GM18505 (cell line): ENCODE results near the gene PLCXD3.
"Not testable (repeated sequence)": the region's sequence is repeated elsewhere in the genome, so short reads cannot be mapped to it uniquely, and the experiment has no call there.

Source experiments
- ATAC-seq: cut with Tn5 transposase; IDR thresholded peaks from one replicate; pipeline ENCODE4 v1.9.1; 2021; ENCODE audit not compliant: unreplicated experiment
- POLR2A ChIP-seq: IDR thresholded peaks from 4 replicates; pipeline ENCODE4 v1.6.1; 2011; ENCODE audit warnings: borderline replicate concordance; ENCODE audit not compliant: insufficient read depth, insufficient read length; ENCODE audit errors: extremely low read depth

Gene PLCXD3

DNA sequence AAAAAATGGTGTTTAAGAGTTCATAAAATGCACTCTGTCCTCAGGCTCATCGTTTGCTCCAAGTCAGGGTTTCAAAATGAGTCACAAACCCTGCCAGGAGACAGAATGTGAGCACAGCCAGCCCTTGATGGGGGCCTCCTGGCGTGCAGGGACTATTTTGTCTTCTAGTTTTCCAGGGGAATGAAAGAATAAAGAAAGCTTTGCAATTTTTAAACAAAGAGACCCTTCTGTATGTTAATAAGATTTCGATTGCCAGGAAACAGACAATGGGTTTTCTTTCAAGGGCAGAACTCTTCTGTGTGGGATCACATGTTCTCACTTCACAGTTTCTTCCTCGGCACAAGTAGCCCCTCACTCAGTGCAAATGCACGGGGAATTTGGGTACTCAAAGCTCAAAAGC lies 175.6 kb downstream of the PLCXD3 start:
- no peak for TF ChIP-seq POLR2A
- peak; percentile 96 for ATAC-seq

DNA sequence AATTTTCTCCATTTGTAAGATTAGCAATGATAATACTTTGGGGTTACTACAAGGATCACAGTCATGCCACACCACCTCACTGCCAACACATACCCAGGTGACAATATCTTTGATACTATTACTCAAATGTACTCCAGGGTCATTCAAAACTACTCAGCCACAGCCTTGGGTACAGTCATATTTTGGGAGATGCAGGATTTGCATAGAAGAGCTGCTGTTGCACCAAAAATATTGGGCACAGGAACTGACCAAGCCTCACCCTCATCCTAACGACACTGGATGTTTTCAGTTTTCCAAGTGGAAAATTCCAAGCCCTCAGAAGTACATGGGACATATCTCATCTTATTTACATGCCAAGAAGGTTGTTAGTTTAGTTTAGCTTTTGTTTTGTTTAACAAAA lies 176.2 kb downstream of the PLCXD3 start:
- ATAC-seq, result no peak
- TF ChIP-seq POLR2A, result no peak

DNA sequence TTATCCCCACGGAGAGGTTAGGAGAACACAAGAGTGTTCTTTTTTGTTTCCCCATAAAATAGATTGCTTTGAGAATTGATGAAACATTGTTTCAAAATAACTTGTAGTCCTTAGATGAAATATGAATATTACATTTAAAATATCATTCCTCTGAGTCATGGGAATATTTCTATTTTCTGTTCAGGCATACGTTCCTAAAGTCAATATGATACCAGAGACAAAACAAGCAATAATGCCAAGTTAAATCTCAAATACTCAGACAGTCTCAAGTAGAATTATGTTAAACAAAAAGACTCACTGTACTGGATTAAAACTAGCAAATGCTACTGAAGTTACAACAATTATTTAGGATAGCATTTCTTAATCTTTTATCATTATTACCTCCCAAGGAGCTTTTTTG lies 185.3 kb downstream of the PLCXD3 start:
- TF ChIP-seq POLR2A, result no peak
- no peak for ATAC-seq

DNA sequence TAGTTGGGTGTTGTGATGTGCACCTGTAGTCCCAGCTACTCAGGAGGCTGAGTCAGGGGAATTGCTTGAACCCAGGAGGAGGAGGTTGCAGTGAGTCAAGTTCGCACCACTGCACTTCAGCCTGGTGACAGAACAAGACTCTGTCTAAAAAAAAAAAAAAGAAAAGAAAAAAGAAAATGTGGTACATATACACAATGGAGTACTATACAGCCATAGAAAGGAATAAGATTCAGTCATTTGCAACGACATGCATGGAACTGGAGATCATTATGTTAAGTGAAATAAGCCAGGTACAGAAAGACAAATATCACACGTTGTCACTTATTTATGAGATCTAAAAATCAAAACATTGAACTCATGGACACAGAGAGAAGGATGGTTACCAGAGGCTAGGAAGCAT lies 187.6 kb downstream of the PLCXD3 start:
- ATAC-seq, result not testable (repeated sequence)

DNA sequence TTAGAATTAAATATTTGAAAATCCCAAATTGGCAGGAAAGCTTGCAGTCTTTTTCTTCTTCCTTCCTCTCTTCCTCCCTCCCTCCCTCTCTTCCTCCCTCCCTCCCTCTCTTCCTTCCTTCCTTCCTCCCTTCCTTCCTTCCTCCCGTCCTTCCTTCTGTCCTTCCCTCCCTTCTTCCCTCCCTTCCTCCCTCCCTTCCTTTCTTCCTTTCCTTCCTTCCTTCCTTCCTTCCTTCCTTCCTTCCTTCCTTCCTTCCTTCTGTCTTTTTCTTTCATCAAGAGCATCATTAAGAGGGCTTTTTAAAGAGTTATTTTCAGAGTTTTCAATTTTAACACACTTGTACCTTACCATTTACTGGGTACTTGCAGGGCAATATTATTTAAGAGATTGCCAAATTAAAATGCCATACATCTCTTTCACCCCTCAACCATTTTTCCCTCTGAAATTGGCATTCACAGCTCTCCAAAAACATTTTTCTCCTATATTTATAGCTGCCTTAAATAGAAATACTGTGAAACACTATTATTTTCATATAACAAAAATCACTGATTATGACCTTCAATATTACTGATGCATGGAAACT lies 197.8 kb downstream of the PLCXD3 start:
- no peak for TF ChIP-seq POLR2A
- no peak for ATAC-seq

DNA sequence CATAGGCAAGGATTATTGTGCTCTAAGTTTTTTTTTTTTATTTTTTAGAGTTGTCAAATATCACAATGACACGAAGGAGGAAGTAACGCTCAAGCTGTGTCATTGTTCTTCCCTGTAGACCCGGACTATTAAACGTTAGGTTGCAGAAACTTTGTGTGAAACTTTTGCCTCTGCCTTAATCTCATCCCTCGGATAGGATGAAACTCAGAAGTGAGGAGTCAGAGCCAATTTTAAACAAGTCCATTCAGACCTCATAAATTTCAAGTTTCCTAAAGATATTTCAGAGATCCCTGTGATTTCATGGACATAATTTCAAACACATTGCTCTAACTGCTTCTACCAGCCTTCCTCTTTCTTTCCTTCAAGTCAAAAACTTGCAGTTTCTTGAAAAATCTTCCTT lies 198.3 kb downstream of the PLCXD3 start:
- ATAC-seq, result no peak
- TF ChIP-seq POLR2A, result no peak

DNA sequence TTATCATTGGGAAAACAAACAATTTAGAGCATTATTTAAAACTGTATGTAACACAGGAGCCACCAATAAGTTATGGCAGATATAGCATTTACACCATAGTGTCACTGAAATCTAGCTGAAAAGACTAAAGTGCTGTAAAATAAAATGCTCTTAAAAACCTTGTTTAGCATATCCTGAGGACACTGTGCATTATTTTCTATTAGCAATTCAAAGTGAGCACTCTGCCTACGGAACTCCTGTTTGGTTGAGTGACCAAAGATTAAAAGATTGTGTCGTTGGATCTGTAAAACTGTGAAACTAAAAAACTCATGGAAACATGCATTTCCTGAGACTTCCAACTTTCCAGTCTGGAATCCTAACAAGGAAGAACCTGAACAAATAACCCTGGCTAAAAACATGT lies 201.1 kb downstream of the PLCXD3 start:
- no peak for ATAC-seq
- TF ChIP-seq POLR2A, result no peak

DNA sequence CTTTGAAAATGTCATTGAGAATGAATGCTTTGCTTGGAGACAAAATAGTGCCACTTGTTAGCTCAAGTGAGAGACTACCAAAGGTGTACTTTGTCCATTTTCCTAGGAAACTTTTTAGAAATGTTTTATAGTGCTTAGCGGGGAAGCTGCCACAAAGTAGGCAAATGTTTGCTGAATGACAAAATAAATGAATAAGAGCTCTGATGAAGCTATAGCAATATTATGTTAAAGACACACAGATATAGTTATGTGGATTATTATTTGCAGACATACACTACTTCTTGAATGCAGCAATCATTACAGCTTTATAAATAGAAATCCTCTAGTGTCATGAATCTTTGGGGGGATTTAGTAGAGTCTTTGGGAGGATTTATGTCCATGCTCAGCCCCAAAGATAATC lies 204.4 kb downstream of the PLCXD3 start:
- no peak for ATAC-seq

DNA sequence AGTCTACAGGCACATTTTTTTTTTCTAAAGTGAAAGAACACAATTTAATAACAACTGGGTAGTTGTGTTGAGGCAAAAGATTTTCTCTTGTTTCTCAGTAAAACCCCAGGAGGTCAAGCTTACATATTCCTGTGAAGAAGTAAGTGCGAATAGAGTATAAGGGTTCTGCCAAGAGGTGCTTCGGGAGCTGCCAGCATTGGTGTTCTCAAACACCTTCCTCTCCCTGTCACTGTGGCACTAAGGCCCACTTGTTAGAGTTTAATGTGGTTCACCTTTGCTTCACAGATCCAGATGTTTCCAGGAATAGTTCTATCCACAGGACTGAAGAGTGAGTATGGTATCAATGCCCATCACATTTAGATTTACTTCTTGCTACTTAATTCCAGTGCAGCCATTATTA lies 205.3 kb downstream of the PLCXD3 start:
- TF ChIP-seq POLR2A, result no peak
- no peak for ATAC-seq

More for the DNA sequence above, 204.4 kb downstream of the PLCXD3 start:
- no peak for TF ChIP-seq POLR2A

DNA sequence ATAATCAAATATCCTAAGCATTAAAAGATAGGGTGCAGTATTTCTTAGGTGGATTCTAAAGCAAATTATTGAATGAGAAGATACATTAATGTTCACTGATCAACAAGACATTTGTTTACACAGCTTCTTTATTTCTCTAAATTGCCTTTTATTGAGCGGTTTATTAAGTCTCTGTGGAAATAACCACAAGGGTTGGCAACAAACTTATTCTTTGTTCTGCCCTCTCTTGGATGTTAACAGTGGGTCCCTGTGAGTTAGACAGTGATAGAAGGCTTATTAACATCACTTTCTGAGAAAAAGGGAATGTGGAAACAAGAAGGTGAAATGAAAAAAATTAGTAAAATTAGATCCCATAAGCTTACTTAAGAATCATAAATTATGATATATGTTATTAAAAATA lies 214.3 kb downstream of the PLCXD3 start:
- TF ChIP-seq POLR2A, result no peak
- no peak for ATAC-seq

DNA sequence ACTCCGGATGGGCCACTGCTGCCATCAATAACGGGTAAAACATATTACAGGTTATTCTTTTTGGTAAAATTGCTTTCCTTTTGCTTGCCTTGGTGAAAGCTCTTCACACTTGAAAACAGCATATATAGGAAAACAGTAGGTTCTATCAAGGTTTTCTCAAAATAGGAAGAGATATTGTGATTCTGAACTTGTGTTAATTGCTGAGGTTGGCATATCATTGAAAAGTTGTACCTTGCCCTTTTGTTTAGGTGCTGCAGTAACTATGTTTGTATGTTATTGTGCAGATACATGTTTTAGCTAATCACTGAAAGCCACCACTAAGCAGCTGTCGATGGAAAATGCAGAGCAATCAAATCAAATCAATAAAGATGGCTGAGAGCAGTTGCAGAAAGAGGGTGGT lies 219.1 kb downstream of the PLCXD3 start:
- ATAC-seq, result no peak
- TF ChIP-seq POLR2A, result no peak

DNA sequence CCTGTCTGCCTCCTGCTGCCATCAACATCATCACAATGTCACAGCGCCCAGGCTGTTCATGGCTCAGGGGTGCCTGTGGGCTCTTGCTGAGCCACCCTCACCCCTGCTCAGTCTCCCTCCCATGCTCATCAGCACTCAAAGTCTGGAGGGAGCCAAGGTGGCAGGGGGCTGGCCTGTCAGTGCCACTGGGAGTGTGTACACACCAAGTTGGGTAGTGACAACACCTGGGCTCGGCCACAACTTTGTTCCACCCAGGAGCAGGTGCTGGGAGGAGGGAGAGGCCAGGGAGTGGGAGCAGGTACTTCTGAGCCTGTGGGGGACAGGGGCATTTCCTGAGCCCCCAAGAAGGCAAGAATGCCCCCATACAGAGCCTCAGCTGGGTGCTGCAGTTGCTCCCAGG lies 219.6 kb downstream of the PLCXD3 start:
- ATAC-seq, result no peak

DNA sequence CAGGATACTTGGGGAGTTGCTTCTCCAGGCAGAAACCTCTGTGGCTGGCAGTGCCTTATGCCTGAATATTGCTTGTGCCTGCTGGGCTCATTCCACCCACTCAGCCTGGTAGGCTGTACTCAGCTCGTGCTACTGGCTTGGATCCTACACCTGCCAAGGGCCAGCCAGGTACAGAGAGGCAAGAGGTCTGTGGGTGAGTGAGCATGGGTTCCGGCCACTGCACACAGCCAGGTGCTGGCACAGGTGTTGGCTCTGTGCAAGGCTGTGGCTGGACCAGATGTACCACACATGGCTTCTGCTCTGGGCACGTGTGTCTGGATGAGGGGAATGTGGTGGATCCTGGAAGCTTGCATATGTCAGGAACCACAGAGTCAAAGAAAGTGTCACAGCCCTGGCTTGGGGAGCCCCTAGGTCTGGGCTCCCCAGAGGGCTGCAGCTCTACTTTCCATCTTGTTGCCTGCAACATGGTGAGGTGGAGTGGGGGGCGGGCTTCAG lies 220.4 kb downstream of the PLCXD3 start:
- no peak for ATAC-seq
- no peak for TF ChIP-seq POLR2A

More for the DNA sequence above, 219.6 kb downstream of the PLCXD3 start:
- TF ChIP-seq POLR2A, result no peak

DNA sequence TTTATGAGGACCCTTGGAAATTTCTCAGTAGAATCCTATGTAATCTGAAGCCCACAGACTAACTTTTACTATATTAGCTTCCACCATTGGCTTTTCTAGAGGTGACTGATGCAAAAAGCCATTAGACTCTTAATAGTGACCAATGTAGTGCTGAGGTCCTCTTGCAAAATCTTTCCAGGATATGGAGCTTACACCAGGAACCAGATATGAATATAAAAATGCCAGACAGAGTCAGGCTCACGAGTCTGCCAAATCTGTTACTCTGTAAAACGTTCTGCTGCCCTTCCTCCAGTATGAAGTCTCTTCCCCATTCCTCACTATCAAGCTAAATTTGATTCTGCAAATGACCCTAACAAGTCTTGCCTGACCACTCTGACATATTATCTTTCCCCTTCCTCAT lies 223.7 kb downstream of the PLCXD3 start:
- no peak for ATAC-seq
- TF ChIP-seq POLR2A, result no peak

DNA sequence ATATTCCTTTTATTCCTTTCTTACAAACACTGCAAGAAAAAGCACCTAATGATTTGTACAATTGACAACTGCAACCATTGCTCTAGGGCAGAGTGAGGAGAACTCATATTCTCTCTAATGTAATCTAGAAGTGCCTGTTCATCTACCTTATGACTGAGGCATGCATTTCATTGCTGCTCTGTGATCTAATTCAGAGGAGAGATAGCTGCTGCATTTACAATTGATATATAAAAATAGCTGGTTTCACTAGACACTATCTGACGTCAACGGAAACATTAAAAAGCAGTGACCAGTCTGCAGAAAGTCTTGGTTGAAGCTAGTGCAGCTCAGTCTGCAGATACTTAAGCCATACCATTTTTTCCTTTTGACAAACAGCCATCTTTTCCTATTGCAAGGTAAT lies 224.2 kb downstream of the PLCXD3 start:
- no peak for ATAC-seq
- TF ChIP-seq POLR2A, result no peak

DNA sequence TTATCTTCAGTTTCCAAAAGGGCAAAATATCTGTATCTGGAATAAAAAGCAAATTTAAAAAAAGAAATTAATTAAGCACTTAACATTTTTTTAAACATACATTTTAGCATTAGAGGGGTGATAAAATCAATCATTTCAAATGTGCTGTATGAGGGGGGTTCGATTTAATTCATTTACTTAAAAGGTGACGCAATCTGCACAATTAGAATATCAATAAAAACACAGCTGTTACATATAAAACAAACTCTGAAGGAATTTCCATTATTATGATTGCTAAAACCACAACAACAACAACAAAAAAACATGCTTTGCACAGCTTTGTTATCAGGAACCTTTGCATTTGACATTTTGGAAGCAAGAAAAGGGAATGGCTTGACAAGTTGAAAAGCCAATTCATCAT lies 225.5 kb downstream of the PLCXD3 start:
- no peak for TF ChIP-seq POLR2A
- ATAC-seq, result no peak

DNA sequence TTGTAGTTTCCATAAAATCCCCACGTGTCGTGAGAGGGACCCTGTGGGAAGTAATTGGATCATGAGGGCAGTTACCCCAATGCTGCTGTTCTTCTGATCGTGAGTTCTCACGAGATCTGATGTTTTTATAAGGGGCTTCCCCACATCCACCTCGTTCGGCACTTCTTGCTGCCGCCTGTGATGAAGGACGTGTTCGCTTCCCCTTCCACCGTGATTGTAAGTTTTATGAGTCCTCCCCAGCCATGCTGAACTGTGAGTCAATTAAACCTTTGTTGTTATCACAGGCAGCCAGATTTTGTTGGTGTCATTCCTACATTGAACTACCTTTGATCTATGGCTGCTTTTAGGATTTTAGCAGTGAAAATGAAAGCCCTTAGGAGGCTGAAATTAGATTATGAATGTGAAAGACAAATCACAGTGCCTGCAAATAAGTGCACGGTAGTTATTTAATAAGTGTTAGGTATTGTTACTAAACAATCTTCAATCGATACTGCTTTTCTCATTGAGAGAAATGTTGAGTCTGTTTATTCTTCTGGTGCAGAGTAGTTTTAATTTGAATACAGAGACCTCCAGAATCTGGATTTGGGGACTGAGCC lies 229.1 kb downstream of the PLCXD3 start:
- TF ChIP-seq POLR2A, result no peak
- no peak for ATAC-seq
